GM23338 (cell line): ENCODE data around the gene SLC45A1. TPM values are rescaled to one million over a fixed set of nuclear protein-coding genes. Genes with fewer than 3 reads are reported as not detected.

Source experiments
- ATAC-seq: fragments of 200-7000 bp; cut with Tn5 transposase; 3 replicates; pipeline ENCODE4 v1.9.1; 2020
- DNase-seq: peaks from one replicate; pipeline ENCODE4 v3.0.0-alpha.2; 2015; ENCODE audit warnings: low spot score
- H2AFZ ChIP-seq: fragments of 200-600 bp; sonication (generic); 2 replicates; pipeline ENCODE4 v1.8.0; 2016; ENCODE audit warnings: antibody characterized with exemption, mild to moderate bottlenecking, moderate library complexity
- H3F3A ChIP-seq: fragments of 200-600 bp; sonication (generic); replicated peaks from 2 replicates; pipeline ENCODE4 v1.8.0; 2017; ENCODE audit warnings: antibody characterized with exemption, mixed run types, low read depth
- H3K27ac ChIP-seq: fragments of 200-600 bp; sonication (generic); 2 replicates; pipeline ENCODE4 v1.6.1; 2016; ENCODE audit warnings: low read depth
- H3K27me3 ChIP-seq: fragments of 200-600 bp; sonication (generic); 2 replicates; pipeline ENCODE4 v1.8.0; 2016; ENCODE audit warnings: mild to moderate bottlenecking, mixed run types, moderate library complexity; ENCODE audit not compliant: insufficient read depth
- H3K36me3 ChIP-seq: fragments of 200-600 bp; sonication (generic); 2 replicates; pipeline ENCODE4 v1.8.0; 2016; ENCODE audit warnings: mild to moderate bottlenecking; ENCODE audit not compliant: insufficient read depth
- H3K4me1 ChIP-seq: fragments of 200-600 bp; sonication (generic); 2 replicates; pipeline ENCODE4 v1.8.0; 2016; ENCODE audit warnings: mild to moderate bottlenecking, moderate library complexity; ENCODE audit not compliant: insufficient read depth
- H3K4me2 ChIP-seq: fragments of 200-600 bp; sonication (generic); 2 replicates; pipeline ENCODE4 v1.7.1; 2017; ENCODE audit warnings: mixed run types
- H3K4me3 ChIP-seq: fragments of 200-600 bp; sonication (generic); 2 replicates; pipeline ENCODE4 v1.6.1; 2016; ENCODE audit warnings: mixed run types
- H3K79me2 ChIP-seq: fragments of 200-600 bp; sonication (generic); replicated peaks from 2 replicates; pipeline ENCODE4 v1.8.0; 2017; ENCODE audit warnings: mild to moderate bottlenecking; ENCODE audit not compliant: insufficient read depth
- H3K9me2 ChIP-seq: fragments of 200-600 bp; sonication (generic); 2 replicates; pipeline ENCODE4 v1.8.0; 2017; ENCODE audit not compliant: insufficient read depth
- H4K20me1 ChIP-seq: fragments of 200-600 bp; sonication (generic); replicated peaks from 2 replicates; pipeline ENCODE4 v1.8.0; 2017; ENCODE audit warnings: mild to moderate bottlenecking; ENCODE audit not compliant: insufficient read depth
- H3K27ac Mint-ChIP-seq: 2 replicates; pipeline ENCODE4 v1.8.0; 2020; ENCODE audit warnings: inconsistent platforms, mild to moderate bottlenecking, moderate library complexity, mixed read lengths
- H3K27me3 Mint-ChIP-seq: 3 replicates; pipeline ENCODE4 v1.8.0; 2022; ENCODE audit warnings: low read depth, mild to moderate bottlenecking, moderate library complexity, mixed read lengths, inconsistent platforms; ENCODE audit not compliant: insufficient read depth, poor library complexity
- H3K36me3 Mint-ChIP-seq: 3 replicates; pipeline ENCODE4 v1.8.0; 2021; ENCODE audit warnings: low read depth, mild to moderate bottlenecking, inconsistent platforms, moderate library complexity, mixed read lengths
- H3K4me1 Mint-ChIP-seq: 3 replicates; pipeline ENCODE4 v1.8.0; 2020; ENCODE audit warnings: mild to moderate bottlenecking, inconsistent platforms, mixed read lengths
- H3K4me3 Mint-ChIP-seq: 3 replicates; pipeline ENCODE4 v1.8.0; 2021; ENCODE audit warnings: moderate library complexity, mild to moderate bottlenecking, inconsistent platforms, mixed read lengths
- H3K9me3 Mint-ChIP-seq: 3 replicates; pipeline ENCODE4 v1.8.0; 2020; ENCODE audit warnings: moderate library complexity, mild to moderate bottlenecking, inconsistent platforms, mixed read lengths
- CREB1 ChIP-seq: fragments of 250-450 bp; sonication (Bioruptor Pico); IDR thresholded peaks from 2 replicates; pipeline ENCODE4 v1.5.0; 2020; ENCODE audit warnings: low read depth, mild to moderate bottlenecking, moderate library complexity
- CTCF ChIP-seq, 2 experiments: fragments of 200-600 bp in 1 of 2; sonication (generic) in 1 of 2; conservative IDR thresholded peaks; 2 replicates each; pipeline versions ENCODE4 v1.5.1 to v1.6.1; 2016 to 2017; ENCODE audit warnings: antibody characterized with exemption in 2 of 2, low read depth in 2 of 2, mild to moderate bottlenecking in 2 of 2, moderate library complexity in 1 of 2
- ETS1 ChIP-seq: IDR thresholded peaks from 2 replicates; pipeline ENCODE4 v1.6.1; 2016; ENCODE audit warnings: antibody characterized with exemption
- EZH2 ChIP-seq: fragments of 200-600 bp; sonication (generic); IDR thresholded peaks from one replicate; pipeline ENCODE4 v1.8.0; 2017; ENCODE audit warnings: antibody characterized with exemption, mild to moderate bottlenecking, low read depth; ENCODE audit not compliant: unreplicated experiment
- EZH2phosphoT487 ChIP-seq: fragments of 200-600 bp; sonication (generic); IDR thresholded peaks from one replicate; pipeline ENCODE4 v1.8.1; 2018; ENCODE audit warnings: antibody characterized with exemption; ENCODE audit not compliant: unreplicated experiment
- JUNB ChIP-seq: IDR thresholded peaks from one replicate; pipeline ENCODE4 v1.6.1; 2016; ENCODE audit warnings: antibody characterized with exemption; ENCODE audit not compliant: unreplicated experiment
- NANOG ChIP-seq: IDR thresholded peaks from 2 replicates; pipeline ENCODE4 v1.6.1; 2016; ENCODE audit warnings: antibody characterized with exemption, borderline replicate concordance
- POLR2AphosphoS5 ChIP-seq: IDR thresholded peaks from 2 replicates; pipeline ENCODE4 v1.6.1; 2016; ENCODE audit warnings: antibody characterized with exemption, low read depth
- REST ChIP-seq: IDR thresholded peaks from one replicate; pipeline ENCODE4 v1.6.1; 2018; ENCODE audit warnings: antibody characterized with exemption; ENCODE audit not compliant: unreplicated experiment
- STAT1 ChIP-seq: IDR thresholded peaks from one replicate; pipeline ENCODE4 v1.6.1; 2016; ENCODE audit warnings: antibody characterized with exemption; ENCODE audit not compliant: unreplicated experiment
- ZNF114 ChIP-seq: fragments of 250-450 bp; sonication (Bioruptor Pico); IDR thresholded peaks from 2 replicates; pipeline ENCODE4 v1.5.0; 2020; ENCODE audit warnings: mild to moderate bottlenecking, moderate library complexity
- ZNF331 ChIP-seq: fragments of 250-450 bp; sonication (Bioruptor Pico); IDR thresholded peaks from 2 replicates; pipeline ENCODE4 v1.5.0; 2020; ENCODE audit warnings: low read depth, mild to moderate bottlenecking, moderate library complexity
- polyA plus RNA-seq: library from polyadenylated mRNA; unstranded; fragments of >200 nt; fragmentation: Nextera tagmentation; extraction: Ambion mirVana; gene quantifications from 2 replicates; pipeline ENCODE4 v1.2.1, GENCODE V29; 2016
- total RNA-seq: library from RNA; depleted of rRNA; stranded (reverse); fragments of >200 nt; shearing (Covaris generic); gene quantifications from 2 replicates; pipeline ENCODE4 v1.2.3, GENCODE V29; 2014
- TF ChIP-seq, protein P1 (sequence below): fragments of 250-450 bp; sonication (Bioruptor Pico); IDR thresholded peaks from 2 replicates; pipeline ENCODE4 v1.5.0; 2020; ENCODE audit warnings: mild to moderate bottlenecking, moderate library complexity

The SLC45A1 gene
- total and polyA plus RNA-seq, 2 experiments from 2014 or later = 1.3 to 2.3 TPM

DNA sequence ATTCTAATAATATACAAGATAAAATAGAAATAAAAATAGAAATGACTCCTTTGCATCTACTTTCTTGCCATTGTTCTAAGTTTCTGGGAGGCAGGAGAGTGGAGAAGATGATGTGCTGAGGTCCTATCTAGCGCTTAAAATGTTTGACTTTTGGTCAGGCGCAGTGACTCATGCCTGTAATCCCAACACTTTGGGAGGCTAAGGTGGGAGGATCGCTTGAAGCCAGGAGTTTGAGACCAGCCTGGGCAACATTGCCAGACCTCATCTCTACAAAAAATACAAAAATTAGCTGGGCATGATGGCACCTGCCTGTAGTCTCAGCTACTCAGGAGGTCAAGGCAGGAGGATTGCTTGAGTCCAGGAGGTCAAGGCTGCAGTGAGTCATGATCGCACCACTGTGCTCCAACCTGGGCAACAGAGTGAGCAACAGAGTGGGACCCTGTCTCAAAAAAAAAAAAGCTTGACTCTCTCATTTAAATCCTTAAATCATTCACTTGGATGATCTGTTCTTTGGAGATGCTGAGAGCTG is 24.2 kb upstream of the SLC45A1 start:
- H3K36me3 Mint-ChIP-seq = no peaks in the 10 kb centered on the region
- no peak overlapping the region for H3K4me3 Mint-ChIP-seq
- Histone ChIP-seq H3K79me2 (no peaks in the 10 kb centered on the region), H3K4me1 (no peaks in the 10 kb centered on the region; the same call in 1 of the 2 replicates), H3K9me2 (no peaks in the 10 kb centered on the region), H3K27me3 (no peaks in the 10 kb centered on the region), H2AFZ (no peak overlapping the region), H3K4me2 (no peak overlapping the region), H3K27ac (no peak overlapping the region), H4K20me1 (no peaks in the 10 kb centered on the region), H3K36me3 (no peaks in the 10 kb centered on the region), H3K4me3 (no peak overlapping the region), H3F3A (no peaks in the 10 kb centered on the region)
- H3K4me1 Mint-ChIP-seq = peaks cover 3% of the 10 kb centered on the region; the same call in 1 of the 3 replicates
- H3K27me3 Mint-ChIP-seq = no peaks in the 10 kb centered on the region
- ATAC-seq (no peak), DNase-seq (no peak)
- no peaks in the 10 kb centered on the region for H3K9me3 Mint-ChIP-seq
- no peak overlapping the region for H3K27ac Mint-ChIP-seq
- no peak for TF ChIP-seq NANOG
- no peak for TF ChIP-seq ZNF331
- TF ChIP-seq ZNF114 (CRISPR knock-in tag) = no peak
- TF ChIP-seq STAT1 = no peak
- TF ChIP-seq JUNB = no peak
- TF ChIP-seq REST = no peak
- TF ChIP-seq ETS1 = no peak
- TF ChIP-seq CTCF (conservative IDR thresholded peaks at IDR 0.05; ENCODE audit: low read depth in 2 of 2) = no peak
- no peak for TF ChIP-seq CREB1 (CRISPR knock-in tag)
- TF ChIP-seq, protein P1, sequence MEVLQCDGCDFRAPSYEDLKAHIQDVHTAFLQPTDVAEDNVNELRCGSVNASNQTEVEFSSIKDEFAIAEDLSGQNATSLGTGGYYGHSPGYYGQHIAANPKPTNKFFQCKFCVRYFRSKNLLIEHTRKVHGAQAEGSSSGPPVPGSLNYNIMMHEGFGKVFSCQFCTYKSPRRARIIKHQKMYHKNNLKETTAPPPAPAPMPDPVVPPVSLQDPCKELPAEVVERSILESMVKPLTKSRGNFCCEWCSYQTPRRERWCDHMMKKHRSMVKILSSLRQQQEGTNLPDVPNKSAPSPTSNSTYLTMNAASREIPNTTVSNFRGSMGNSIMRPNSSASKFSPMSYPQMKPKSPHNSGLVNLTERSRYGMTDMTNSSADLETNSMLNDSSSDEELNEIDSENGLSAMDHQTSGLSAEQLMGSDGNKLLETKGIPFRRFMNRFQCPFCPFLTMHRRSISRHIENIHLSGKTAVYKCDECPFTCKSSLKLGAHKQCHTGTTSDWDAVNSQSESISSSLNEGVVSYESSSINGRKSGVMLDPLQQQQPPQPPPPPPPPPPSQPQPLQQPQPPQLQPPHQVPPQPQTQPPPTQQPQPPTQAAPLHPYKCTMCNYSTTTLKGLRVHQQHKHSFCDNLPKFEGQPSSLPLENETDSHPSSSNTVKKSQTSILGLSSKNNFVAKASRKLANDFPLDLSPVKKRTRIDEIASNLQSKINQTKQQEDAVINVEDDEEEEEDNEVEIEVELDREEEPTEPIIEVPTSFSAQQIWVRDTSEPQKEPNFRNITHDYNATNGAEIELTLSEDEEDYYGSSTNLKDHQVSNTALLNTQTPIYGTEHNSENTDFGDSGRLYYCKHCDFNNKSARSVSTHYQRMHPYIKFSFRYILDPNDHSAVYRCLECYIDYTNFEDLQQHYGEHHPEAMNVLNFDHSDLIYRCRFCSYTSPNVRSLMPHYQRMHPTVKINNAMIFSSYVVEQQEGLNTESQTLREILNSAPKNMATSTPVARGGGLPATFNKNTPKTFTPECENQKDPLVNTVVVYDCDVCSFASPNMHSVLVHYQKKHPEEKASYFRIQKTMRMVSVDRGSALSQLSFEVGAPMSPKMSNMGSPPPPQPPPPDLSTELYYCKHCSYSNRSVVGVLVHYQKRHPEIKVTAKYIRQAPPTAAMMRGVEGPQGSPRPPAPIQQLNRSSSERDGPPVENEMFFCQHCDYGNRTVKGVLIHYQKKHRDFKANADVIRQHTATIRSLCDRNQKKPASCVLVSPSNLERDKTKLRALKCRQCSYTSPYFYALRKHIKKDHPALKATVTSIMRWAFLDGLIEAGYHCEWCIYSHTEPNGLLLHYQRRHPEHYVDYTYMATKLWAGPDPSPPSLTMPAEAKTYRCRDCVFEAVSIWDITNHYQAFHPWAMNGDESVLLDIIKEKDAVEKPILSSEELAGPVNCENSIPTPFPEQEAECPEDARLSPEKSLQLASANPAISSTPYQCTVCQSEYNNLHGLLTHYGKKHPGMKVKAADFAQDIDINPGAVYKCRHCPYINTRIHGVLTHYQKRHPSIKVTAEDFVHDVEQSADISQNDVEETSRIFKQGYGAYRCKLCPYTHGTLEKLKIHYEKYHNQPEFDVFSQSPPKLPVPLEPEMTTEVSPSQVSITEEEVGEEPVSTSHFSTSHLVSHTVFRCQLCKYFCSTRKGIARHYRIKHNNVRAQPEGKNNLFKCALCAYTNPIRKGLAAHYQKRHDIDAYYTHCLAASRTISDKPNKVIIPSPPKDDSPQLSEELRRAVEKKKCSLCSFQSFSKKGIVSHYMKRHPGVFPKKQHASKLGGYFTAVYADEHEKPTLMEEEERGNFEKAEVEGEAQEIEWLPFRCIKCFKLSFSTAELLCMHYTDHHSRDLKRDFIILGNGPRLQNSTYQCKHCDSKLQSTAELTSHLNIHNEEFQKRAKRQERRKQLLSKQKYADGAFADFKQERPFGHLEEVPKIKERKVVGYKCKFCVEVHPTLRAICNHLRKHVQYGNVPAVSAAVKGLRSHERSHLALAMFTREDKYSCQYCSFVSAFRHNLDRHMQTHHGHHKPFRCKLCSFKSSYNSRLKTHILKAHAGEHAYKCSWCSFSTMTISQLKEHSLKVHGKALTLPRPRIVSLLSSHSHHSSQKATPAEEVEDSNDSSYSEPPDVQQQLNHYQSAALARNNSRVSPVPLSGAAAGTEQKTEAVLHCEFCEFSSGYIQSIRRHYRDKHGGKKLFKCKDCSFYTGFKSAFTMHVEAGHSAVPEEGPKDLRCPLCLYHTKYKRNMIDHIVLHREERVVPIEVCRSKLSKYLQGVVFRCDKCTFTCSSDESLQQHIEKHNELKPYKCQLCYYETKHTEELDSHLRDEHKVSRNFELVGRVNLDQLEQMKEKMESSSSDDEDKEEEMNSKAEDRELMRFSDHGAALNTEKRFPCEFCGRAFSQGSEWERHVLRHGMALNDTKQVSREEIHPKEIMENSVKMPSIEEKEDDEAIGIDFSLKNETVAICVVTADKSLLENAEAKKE = no peak
- no peak for TF ChIP-seq EZH2
- TF ChIP-seq EZH2phosphoT487 = no peak
- no peak for TF ChIP-seq POLR2AphosphoS5
